Lung (tissue), 12 donors: ENCODE measurements around the gene KRTAP10-11. TPM values are rescaled to one million over a fixed set of nuclear protein-coding genes. Genes with fewer than 3 reads are reported as not detected.

Source experiments
- ATAC-seq: fragments of 200-7000 bp; cut with Tn5 transposase; one replicate; pipeline ENCODE4 v1.9.1; 2020; ENCODE audit warnings: moderate number of reproducible peaks; ENCODE audit not compliant: insufficient read depth, low FRiP score
- DNase-seq, 3 donors: peaks; one replicate each; pipeline ENCODE4 v3.0.0-alpha.2; 2013 to 2017
- H3K27ac ChIP-seq, 2 donors: one replicate each; pipeline ENCODE4 v1.5.1; 2013; ENCODE audit warnings: mild to moderate bottlenecking in 2 of 2, moderate library complexity in 2 of 2, control low read depth in 1 of 2, inconsistent platforms in 1 of 2, low read depth in 1 of 2, low read length in 1 of 2
- H3K27me3 ChIP-seq, 3 donors: one replicate each; pipeline ENCODE4 v1.5.1; 2013; ENCODE audit warnings: low read length in 2 of 3; ENCODE audit not compliant: control insufficient read depth in 3 of 3, insufficient read depth in 3 of 3
- H3K36me3 ChIP-seq, 4 donors: one replicate each; pipeline ENCODE4 v1.5.1; 2013; ENCODE audit warnings: low read length in 4 of 4, mild to moderate bottlenecking in 1 of 4, moderate library complexity in 1 of 4; ENCODE audit not compliant: control insufficient read depth in 4 of 4, insufficient read depth in 4 of 4
- H3K4me1 ChIP-seq, 5 donors: one replicate each; pipeline ENCODE4 v1.5.1; 2013; ENCODE audit warnings: low read length in 5 of 5, mild to moderate bottlenecking in 2 of 5, moderate library complexity in 1 of 5; ENCODE audit not compliant: control insufficient read depth in 5 of 5, insufficient read depth in 5 of 5
- H3K4me3 ChIP-seq: one replicate; pipeline ENCODE4 v1.5.1; 2013; ENCODE audit warnings: mild to moderate bottlenecking, control low read depth, moderate library complexity
- H3K9ac ChIP-seq, 2 donors: one replicate each; pipeline ENCODE4 v1.5.1; 2013; ENCODE audit warnings: low read length in 2 of 2, control low read depth in 1 of 2; ENCODE audit not compliant: insufficient read depth in 1 of 2
- H3K9me3 ChIP-seq, 4 donors: one replicate each; pipeline ENCODE4 v1.5.1; 2013; ENCODE audit warnings: low read length in 3 of 4, mild to moderate bottlenecking in 1 of 4, moderate library complexity in 1 of 4; ENCODE audit not compliant: control insufficient read depth in 4 of 4, insufficient read depth in 3 of 4
- CTCF ChIP-seq: IDR thresholded peaks from 2 replicates; pipeline ENCODE4 v1.5.1; 2012; ENCODE audit warnings: mild to moderate bottlenecking; ENCODE audit errors: control extremely low read depth, extremely low read depth
- WGBS, 2 donors: extraction: QIAGEN DNeasy Blood & Tissue Kit; methylation state at CpG; one replicate each; pipeline ENCODE4 v1.1.7; 2013; 5-methylcytosine and 5-hydroxymethylcytosine counted together
- polyA plus RNA-seq, 2 donors: library from polyadenylated mRNA; stranded (reverse); fragments of 200-250 nt; gene quantifications; one replicate each; pipeline ENCODE4 v1.2.1, GENCODE V29; 2013
- total RNA-seq, 2 donors: library from RNA; depleted of rRNA in 1 of 2; stranded (reverse); fragments of >200 nt in 1 of 2; gene quantifications; one replicate each; pipeline ENCODE4 v1.2.1, GENCODE V29; 2014 to 2021
- donor health status: control.
- donor health status: control.
- donor health status: Bipolar disorder and iron deficiency.
- donor health status: healthy.
- donor health status: DM: yes; HTN: yes; CAD: no.

The KRTAP10-11 gene
- total and polyA plus RNA-seq, 4 donors, result not detected

- DNase-seq, result no peak
- 79 to 86% methylated on average over 17 of the region's 17 CpGs for WGBS, 2 donors
Observed at GRCh38 chr21:44653656-44654575, 7.7 kb downstream of the KRTAP10-11 start.

DNA sequence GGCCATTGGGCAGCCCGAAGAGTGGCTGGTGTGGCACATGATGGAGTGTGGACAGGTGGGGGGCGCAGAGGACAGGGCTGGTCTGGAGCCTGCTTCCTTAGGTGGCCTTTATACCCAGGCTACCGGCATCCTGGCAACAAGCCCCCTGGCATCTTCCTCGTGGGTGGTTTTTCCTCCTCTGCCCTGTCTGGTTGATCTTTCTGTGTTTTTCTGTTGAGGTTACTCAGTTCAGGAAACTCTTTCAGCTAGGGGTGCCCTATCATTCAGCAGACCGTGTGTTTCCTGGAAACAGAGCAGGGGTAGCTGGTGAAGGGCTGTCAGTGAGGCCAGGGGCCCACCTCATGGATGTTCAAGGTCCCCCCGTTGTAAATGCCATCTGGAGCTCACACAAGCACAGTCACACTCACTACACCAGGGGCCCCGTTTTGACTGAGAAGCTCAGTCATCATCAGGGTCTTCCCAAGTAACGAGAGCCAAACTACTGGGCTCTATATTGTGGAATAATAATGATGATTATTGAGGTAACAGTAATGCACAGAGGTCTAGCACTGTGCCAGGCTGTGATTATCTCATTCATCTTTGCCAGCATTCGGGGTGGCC lies 8.5 kb downstream of the KRTAP10-11 start, which contains the start of gene KRTAP12-4:
TSS of gene KRTAP12-4 (minus strand) at position 84 of the 600 bp plus-strand sequence. CDS start at position 39, 45 bp downstream.
- peaks cover 0 to 1% (median 0%) of the 10 kb centered on the region in 5 donors for H3K4me1 ChIP-seq
- H3K9ac ChIP-seq, result no peak within 1 kb of the TSS
- H3K27me3 ChIP-seq, result no peaks in the 10 kb centered on the region
- no peak for TF ChIP-seq CTCF
- no peak for DNase-seq
- no peaks in the 10 kb centered on the region for H3K36me3 ChIP-seq
- no peak within 1 kb of the TSS for H3K27ac ChIP-seq
- ATAC-seq, result no peak
- no peak within 1 kb of the TSS for H3K4me3 ChIP-seq
- peaks cover 0 to 12% (median 2%) of the 10 kb centered on the region in 4 donors for H3K9me3 ChIP-seq
- WGBS, 2 donors, result 66 to 73% methylated on average over 9 of the region's 9 CpGs

More at GRCh38 chr21:44653656-44654575, 7.7 kb downstream of the KRTAP10-11 start:
- peaks cover 0 to 1% (median 0%) of the 10 kb centered on the region in 5 donors for H3K4me1 ChIP-seq
- H3K27ac ChIP-seq, result no peak overlapping the region
- ATAC-seq, result no peak
- H3K9ac ChIP-seq, result no peak overlapping the region
- no peak for TF ChIP-seq CTCF
- peaks cover 0 to 10% (median 2%) of the 10 kb centered on the region in 4 donors for H3K9me3 ChIP-seq
- H3K27me3 ChIP-seq, result no peaks in the 10 kb centered on the region
- no peaks in the 10 kb centered on the region for H3K36me3 ChIP-seq
- H3K4me3 ChIP-seq, result no peak overlapping the region

DNA sequence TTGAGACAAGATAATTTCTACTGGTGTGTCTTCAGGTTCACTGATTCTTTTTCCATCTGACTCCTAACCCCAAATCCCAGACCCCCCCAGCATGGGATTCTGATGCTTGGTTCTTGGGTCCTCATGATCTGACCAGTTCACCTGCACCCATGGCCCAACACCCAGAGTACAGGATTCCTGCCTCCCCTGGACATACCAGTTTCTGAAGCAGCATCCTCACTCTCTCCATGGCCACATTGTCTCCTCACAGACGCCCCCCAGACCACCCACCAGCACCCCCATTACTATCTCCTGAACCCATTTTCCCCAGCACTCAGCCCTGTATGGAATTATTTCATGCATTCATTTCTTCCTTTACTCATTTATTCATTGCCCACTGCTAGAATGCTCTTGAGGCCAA lies 10.7 kb downstream of the KRTAP10-11 start:
- no peak overlapping the region for H3K9ac ChIP-seq
- H3K4me1 ChIP-seq, result peaks cover 0 to 1% (median 0%) of the 10 kb centered on the region in 5 donors
- H3K27me3 ChIP-seq, result no peaks in the 10 kb centered on the region
- no peak overlapping the region for H3K27ac ChIP-seq
- 67 to 80% methylated on average over 1 of the region's 1 CpG for WGBS, 2 donors
- peaks cover 0 to 12% (median 2%) of the 10 kb centered on the region in 4 donors for H3K9me3 ChIP-seq
- no peak for DNase-seq
- H3K36me3 ChIP-seq, result no peaks in the 10 kb centered on the region
- TF ChIP-seq CTCF, result no peak
- ATAC-seq, result no peak
- H3K4me3 ChIP-seq, result no peak overlapping the region
